ENCODE results near the gene PDPK1.

DNA sequence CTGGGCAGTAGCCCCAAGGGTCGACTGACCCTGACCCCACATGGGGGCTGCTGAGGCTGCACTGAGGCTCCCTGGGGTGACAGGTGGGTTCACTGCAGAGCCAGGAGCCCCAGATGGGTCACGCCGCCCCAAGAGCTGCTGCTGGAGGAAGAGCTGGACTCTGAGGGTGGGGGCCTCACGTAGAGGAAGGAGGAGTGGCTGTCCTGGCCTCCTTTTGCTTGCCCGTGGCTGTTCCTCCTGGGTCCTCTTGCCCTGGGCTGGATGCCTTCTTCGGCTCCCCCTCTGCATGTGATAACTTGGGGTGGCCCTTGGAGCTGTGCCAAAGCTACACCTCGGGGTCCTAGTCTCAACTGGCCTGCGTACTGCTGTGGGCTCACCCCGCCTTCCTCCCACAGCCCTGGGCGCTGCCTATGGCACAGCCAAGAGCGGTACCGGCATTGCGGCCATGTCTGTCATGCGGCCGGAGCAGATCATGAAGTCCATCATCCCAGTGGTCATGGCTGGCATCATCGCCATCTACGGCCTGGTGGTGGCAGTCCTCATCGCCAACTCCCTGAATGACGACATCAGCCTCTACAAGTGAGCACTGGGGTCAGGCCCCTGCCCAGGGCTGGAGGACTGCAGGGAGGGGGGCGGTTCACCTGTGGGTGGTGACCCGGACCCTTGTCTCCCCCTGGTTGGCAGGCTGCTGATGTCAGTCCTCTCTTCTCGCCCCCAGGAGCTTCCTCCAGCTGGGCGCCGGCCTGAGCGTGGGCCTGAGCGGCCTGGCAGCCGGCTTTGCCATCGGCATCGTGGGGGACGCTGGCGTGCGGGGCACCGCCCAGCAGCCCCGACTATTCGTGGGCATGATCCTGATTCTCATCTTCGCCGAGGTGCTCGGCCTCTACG is 18.8 kb upstream of the PDPK1 start:
- TF ChIP-seq, protein P1, sequence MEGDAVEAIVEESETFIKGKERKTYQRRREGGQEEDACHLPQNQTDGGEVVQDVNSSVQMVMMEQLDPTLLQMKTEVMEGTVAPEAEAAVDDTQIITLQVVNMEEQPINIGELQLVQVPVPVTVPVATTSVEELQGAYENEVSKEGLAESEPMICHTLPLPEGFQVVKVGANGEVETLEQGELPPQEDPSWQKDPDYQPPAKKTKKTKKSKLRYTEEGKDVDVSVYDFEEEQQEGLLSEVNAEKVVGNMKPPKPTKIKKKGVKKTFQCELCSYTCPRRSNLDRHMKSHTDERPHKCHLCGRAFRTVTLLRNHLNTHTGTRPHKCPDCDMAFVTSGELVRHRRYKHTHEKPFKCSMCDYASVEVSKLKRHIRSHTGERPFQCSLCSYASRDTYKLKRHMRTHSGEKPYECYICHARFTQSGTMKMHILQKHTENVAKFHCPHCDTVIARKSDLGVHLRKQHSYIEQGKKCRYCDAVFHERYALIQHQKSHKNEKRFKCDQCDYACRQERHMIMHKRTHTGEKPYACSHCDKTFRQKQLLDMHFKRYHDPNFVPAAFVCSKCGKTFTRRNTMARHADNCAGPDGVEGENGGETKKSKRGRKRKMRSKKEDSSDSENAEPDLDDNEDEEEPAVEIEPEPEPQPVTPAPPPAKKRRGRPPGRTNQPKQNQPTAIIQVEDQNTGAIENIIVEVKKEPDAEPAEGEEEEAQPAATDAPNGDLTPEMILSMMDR (IDR thresholded peaks at IDR 0.05): no peak
- TF ChIP-seq POLR2A (IDR thresholded peaks at IDR 0.05): no peak
- no peak for TF ChIP-seq POLR2AphosphoS5 (IDR thresholded peaks at IDR 0.05)
- TF ChIP-seq EP300 (IDR thresholded peaks at IDR 0.05): no peak

Data from gastroesophageal sphincter (tissue), 3 donors.